GM21360 (cell line): ENCODE measurements around the gene ZBTB39.

Experiments used
- ATAC-seq: cut with Tn5 transposase; IDR thresholded peaks from one replicate; pipeline ENCODE4 v1.9.1; 2021; ENCODE audit warnings: mild to moderate bottlenecking, moderate library complexity; ENCODE audit not compliant: unreplicated experiment

Gene ZBTB39

GRCh38 chr12:56951582-56952339, 54.6 kb downstream of the ZBTB39 start:
- no peak for ATAC-seq

GRCh38 chr12:56948881-56949280, 57.5 kb downstream of the ZBTB39 start:
- no peak for ATAC-seq
